ENCODE measurements around the gene LRPAP1.

The LRPAP1 gene

GRCh38 chr4:3498901-3499510 lies 33.2 kb downstream of the LRPAP1 start:
- DNase-seq: no peak

DNA sequence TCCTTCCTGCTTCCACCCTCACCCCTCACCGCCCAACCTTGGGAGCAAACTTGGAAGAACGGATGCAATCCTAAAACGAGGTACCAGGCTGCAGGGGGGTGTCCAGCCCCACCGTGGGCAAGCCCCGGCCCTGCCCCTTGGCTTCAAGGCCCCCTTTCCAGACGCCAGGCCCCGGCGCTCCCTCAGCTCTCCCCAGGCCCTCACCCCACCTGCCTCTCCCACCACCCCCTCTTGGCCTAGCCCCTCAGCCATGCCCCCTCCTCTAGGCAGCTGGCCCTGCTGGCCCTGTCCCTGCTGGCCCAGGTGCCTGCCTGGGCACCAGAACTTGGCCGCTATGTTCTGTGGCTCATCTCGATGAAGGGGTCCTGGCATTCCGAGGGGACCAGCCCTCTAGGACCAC lies 33.8 kb downstream of the LRPAP1 start:
- no peak for DNase-seq

DNA sequence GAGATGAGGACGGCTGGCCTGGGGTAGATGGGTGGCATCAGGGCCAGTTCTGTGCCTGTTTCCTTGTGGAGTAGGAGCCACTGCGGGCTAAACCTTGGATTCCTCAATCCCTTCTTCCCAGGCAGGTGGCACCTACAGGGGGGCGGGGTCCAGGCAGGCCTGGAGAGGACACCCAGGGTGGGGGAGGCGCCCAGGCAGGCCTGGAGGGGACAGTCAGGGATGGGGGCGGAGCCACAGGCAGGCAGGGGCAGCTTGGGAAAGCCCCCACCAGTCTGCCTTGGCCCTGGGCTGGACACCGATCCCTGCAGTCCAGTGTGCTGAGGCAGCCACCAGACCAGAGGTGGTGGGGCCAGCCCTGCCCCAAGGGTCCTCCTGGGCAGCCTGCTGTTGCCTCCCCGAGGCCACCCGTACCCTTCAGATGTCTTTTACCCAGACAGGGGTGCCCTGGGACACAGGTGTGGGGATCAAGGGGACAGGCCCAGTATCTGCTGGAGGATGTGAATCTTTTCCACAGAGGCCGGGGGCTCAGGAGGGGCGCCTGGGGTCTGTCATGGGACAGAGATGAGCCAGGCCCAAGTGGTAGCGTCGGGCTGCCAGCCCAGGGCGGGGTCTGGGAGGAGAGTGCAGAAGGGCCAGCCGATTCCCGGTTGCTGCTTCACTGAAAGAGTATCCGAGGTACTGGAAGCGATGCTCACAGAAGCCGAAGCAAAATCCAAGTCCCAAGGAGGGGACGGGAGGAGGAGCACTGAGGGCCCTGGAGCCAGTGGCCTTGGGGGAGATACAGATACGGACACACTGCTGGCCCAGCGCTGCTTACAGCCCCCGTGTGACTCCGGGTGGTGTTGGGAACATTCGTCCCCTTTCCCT lies 34.5 kb downstream of the LRPAP1 start:
- DNase-seq: no peak

GRCh38 chr4:3497095-3497494 lies 35.1 kb downstream of the LRPAP1 start:
- no peak for DNase-seq

GRCh38 chr4:3496021-3496420 lies 36.2 kb downstream of the LRPAP1 start:
- no peak for DNase-seq

DNA sequence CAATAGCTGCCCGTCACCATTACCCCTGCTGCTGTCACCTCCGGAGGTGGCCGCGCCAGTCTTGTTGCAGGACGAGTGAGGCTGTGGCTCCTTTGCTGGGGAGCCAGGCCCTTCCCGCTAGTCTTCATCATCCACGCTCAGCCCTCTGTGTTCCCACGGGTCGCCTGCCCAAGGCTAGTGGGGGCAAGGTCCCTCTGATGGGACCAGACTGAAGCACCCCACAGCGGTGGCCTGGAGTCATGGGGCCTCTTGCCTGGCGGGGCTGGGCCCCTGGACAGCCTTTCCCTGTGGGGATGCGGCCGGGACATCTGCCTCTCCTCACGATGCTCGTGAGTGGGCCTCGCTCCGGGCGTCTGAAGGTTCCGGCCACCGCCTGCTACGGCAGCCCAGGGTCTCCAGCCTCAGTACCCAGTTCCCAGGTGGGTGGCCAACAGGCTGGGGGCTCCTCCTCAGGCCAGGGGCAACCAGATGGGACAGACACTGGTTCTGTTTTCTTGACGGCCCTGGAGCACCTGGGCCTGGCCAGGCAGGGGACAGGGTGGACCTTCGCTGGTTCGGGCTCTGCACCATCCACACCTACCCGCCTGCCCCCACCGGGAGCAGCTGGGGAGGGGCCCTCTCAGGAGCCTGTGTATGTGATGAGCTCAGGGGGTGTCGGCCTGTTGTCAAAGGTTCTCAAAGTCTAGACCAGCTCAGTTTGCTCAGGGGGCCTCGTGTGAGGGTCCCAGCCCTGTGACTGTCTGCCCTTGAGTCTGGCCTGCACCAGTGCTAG lies 36.8 kb downstream of the LRPAP1 start:
- DNase-seq: no peak

GRCh38 chr4:3494462-3494871 lies 37.8 kb downstream of the LRPAP1 start:
- DNase-seq: no peak

DNA sequence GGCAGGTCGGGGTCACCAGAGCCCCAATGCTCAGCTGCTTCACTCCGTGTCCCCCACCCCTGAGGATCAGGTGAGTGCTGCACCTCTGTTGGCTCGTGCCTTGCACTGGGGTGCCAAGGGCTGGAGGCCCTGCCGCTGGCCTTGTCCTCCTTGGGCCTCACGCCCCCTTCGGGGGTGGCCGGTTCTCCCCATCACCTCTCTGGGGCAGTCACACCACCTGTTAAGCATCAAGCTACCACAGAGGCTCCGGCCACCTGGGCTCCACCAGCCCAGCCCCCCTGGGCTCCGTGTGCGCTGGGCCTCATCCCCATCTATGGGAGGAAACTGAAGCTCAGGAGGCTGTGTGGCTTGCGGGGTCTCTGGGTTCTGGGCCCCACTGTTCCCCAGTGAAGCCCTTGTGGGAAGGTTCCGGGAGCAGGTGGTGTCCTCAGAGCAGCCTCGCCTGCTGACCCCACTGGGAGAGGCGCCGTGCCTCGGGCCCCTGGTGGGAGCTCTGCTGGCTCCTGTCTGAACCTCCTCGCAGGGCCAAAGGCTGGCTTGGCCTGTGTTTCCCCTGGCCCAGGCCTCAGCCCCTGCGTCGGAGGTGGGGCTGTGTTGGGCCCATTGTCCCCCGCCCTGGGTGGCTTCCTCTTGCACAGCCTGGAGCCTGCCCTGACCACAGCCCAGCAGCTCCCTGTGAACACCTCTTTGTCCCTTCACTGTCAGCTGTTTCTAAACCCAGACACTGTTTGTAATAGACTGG lies 38.3 kb downstream of the LRPAP1 start:
- DNase-seq: no peak

DNA sequence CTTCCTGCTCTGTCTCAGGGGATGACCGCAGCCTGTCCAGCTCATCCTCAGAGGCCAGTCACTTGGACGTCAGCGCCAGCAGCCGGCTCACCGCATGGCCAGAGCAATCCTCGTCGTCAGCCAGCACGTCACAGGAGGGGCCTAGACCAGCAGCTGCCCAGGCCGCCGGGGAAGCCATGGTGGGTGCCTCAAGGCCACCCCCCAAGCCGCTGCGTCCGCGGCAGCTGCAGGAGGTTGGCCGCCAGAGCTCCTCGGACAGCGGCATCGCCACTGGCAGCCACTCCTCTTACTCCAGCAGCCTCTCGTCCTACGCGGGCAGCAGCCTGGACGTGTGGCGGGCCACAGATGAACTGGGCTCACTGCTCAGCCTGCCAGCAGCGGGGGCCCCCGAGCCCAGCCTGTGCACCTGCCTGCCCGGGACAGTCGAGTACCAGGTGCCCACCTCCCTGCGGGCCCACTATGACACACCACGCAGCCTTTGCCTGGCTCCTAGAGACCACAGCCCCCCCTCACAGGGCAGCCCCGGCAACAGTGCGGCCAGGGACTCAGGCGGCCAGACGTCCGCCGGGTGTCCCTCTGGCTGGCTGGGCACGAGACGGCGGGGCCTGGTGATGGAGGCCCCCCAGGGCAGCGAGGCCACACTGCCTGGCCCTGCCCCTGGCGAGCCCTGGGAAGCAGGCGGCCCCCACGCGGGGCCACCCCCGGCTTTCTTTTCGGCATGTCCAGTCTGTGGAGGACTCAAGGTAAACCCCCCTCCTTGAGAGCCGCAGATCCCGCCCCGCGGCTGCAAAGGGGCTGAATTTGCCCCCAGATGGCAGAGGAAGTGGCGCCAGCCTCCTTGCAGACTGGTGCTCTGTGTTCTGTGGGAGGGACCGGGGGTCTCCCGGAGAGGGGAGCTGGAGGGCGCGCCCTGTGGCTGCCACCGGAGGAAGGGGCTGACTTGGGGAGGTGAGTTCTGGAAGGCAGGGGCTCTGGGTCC lies 39.2 kb downstream of the LRPAP1 start:
- DNase-seq: no peak

DNA sequence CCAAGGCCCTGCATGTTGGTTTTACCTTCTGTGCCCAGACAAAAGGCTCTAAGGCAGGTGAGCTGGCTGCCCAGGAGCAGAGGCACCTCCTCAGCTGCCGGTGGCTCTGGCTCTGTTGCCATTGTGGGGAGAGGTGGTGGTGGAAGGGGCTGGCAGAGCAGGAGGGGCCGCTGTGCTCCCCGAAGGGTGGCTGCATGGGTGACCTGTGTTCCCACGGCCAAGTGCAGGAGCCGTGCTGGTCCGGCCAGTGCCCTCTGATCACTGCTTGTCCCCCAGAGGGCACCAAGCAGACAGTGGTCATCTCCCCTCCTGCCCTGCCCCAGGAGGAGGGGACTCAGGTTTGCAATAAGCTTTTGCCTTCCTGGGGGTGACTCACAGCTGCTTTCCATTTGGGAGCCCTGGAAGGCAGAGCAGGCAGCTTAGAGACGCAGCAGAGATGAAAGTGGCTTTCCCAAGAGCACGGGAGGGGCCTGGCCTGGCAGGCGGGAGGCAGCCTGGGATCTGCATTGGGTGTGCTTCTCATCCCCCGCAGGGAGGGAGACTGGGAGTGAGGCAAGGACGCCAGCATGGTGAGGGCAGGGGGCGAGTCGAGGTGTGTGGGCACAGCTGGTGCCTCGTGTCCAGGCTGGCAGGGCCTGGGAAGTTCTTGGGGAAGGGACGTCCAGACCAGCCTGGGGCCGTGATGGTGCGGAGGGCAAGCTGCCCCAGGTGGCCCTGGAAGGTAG lies 40.4 kb downstream of the LRPAP1 start:
- DNase-seq: no peak

DNA sequence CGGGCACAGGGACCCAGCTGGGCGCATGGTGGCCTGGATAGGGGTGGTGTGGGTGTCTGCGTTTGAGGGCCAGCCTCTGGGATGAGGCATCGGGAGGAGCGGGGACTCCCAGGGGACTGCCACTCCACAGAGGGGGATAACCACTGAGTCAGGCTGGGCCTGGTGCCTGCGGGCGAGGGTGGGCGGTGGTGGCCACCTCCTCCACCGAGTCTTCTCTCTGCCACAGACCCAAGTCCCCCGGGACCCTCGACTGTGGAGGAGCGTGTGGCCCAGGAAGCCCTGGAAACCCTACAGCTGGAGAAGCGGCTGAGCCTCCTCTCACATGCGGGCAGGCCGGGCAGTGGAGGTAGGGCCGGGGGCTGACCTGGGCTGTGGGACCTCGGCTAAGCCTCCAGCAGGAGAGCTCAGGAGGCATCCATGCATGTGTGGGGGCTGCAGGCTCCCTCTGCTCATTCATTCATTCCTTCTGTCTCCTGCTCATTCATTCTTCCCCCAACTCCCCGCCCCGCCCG lies 42.7 kb downstream of the LRPAP1 start:
- no peak for DNase-seq

GRCh38 chr4:3488820-3489219 lies 43.4 kb downstream of the LRPAP1 start:
- DNase-seq: no peak

- no peak for DNase-seq
These were observed 44.4 kb downstream of the LRPAP1 start for GRCh38 chr4:3487861-3488260.

DNA sequence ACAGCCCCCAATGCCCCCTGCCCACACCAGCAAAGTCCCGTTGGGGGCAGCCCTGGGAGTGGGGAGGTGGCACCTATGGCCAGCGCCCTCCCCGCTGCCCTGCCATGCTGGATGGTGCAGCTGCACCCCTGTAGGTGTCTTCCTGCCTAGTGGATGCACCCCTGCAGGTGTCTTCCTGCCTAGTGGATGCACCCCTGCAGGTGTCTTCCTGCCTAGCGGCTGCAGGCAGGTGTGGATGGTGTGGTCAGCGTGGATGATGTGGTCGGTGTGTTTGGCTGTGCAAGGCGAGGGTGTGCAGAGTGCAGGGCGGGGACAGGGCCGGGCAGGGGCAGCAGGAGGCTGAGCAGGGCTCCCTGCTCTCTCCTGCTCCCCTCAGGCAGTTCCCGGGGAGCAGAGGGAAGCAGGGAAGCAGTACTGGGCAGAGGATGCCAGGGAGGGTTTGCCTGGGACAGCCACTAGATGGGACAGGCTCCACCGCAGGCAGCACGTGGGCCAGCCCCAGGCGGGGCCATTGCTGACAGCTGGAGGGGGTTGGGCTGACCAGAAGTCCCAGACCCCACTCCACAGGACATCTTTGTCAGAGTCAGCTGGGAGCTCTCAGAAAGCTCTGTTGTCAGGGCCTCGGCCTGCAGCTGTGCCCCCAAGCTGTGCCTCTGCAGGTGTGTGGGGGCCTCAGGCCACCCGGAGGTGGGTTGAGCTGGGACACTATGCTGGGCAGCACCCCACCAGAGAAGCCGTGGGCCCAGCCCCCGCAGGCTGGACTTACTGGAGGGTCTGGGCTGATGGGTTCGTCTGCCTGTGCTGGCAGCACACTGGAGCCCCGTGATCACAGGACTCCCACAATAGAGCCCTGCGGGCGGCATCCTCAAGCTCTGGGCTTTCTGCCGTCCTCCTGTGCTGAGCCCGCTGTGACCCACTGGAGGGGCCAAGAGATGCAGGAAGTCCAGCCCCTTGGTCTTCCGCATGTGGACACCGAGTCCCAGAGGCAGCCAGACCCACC lies 45.4 kb downstream of the LRPAP1 start:
- no peak for DNase-seq

DNA sequence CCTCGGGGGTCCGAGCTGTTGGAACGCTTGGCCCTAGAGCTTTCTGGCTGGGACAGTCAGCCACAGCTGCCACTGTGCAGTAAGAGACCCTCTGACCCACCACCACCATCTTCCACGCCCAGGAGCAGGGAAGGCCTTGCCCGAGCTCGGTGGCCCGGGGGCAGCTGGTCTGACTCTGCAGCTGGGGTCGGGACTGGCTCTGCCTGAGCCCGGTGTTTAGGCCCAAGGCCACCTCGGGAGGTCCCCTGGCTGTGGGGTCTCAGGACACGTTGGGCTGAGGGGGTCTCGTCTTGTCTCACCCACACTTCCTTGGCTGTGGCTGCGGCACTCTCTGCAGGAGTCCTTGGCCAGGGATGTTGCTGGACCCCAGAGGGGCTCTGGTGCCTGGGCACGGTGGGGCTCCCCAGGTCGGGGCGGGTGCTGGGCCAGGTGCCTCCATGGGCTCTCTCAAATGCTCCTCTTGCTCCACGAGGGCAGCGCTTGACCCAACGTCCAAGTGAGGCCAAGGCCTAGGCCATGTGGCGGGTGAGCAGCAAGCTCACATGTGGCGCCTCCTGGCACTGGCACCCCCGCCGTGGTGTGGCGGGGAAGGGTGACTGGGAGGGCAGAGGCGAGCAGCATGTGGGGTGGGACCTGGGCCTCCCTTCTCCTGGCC lies 46.2 kb downstream of the LRPAP1 start:
- no peak for DNase-seq

DNA sequence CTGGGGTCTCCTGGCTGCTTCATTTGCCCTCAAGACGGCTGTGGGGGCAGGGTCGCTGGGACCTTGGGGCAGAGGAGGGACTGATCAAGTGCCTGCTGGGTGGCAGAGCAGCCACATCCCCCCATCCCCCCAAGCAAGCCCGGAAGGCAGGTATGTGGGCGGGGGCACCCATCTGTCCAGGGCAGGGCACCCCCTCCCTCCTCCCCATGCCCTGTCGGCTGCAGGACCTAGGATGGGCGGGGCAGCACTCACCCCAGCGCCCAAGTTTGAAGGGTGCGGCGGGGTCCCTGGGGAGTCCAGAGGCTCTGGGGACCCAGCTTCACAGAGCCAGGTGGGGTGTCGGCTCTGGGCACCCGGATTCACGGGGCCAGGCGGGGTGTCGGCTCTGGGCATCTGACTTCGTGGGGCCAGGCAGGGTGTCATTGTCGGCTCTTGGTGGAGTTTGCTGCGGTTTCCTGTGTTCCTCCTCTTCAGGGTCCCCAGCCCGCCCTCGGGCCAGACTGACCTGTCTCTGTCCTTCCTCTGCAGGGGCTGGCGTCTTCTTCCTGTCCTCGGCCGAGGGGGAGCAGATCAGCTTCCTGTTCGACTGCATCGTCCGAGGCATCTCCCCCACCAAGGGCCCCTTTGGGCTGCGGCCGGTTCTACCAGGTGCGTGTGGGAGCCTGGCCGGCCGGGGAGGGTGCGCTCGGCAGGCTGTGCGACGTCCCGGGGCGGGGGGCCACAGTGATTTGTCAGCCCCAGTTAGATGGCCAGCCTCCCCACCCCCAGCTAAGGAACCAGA lies 47.0 kb downstream of the LRPAP1 start:
- peak in 1 of 2 experiments; percentile 6 for DNase-seq

GRCh38 chr4:3484057-3484973 lies 47.9 kb downstream of the LRPAP1 start:
- no peak for DNase-seq

All from Kasumi-1 (cell line).